Stimulated activated CD4-positive, alpha-beta T cell treated with anti-CD3 and anti-CD28 coated beads, Interleukin-15, amount 100 ng/mL, for 48 hours (primary cell): ENCODE results near the gene ST6GALNAC6.

Experiments used
- DNase-seq, 2 donors: peaks; one replicate each; pipeline ENCODE4 v3.0.0-alpha.2; 2020; ENCODE audit warnings: low read depth in 2 of 2

Gene ST6GALNAC6

GRCh38 chr9:127934248-127934647, 34.8 kb upstream of the ST6GALNAC6 start:
- no peak for DNase-seq

GRCh38 chr9:127931092-127931881, 31.9 kb upstream of the ST6GALNAC6 start:
- DNase-seq = no peak

- DNase-seq = peak in 1 of 2 donors; percentile 65
Measured at GRCh38 chr9:127930231-127931091, 31.1 kb upstream of the ST6GALNAC6 start, which contains the start of gene PIP5KL1. TSS of gene PIP5KL1 (minus strand) at chr9:127930777. CDS start at chr9:127930752, 25 bp downstream.

GRCh38 chr9:127929625-127929979, 30.2 kb upstream of the ST6GALNAC6 start:
- DNase-seq = no peak

- DNase-seq = no peak
Measured at GRCh38 chr9:127928676-127929624, 29.5 kb upstream of the ST6GALNAC6 start.

GRCh38 chr9:127927988-127928675, 28.7 kb upstream of the ST6GALNAC6 start:
- DNase-seq = no peak

GRCh38 chr9:127927201-127927987, 28.0 kb upstream of the ST6GALNAC6 start:
- peak; percentile 62 to 73 for DNase-seq

GRCh38 chr9:127926906-127927200, 27.4 kb upstream of the ST6GALNAC6 start:
- DNase-seq = no peak

GRCh38 chr9:127925959-127926905, 26.8 kb upstream of the ST6GALNAC6 start:
- no peak for DNase-seq

- no peak for DNase-seq
Measured at GRCh38 chr9:127924736-127925444, 25.5 kb upstream of the ST6GALNAC6 start.

GRCh38 chr9:127923771-127924170, 24.4 kb upstream of the ST6GALNAC6 start:
- DNase-seq = no peak

- no peak for DNase-seq
Measured at GRCh38 chr9:127923046-127923445, 23.6 kb upstream of the ST6GALNAC6 start.

- DNase-seq = peak in 1 of 2 donors; percentile 72
Measured at GRCh38 chr9:127921557-127922120, 22.2 kb upstream of the ST6GALNAC6 start.

- no peak for DNase-seq
Measured at GRCh38 chr9:127920794-127921193, 21.4 kb upstream of the ST6GALNAC6 start.

- DNase-seq = no peak
Measured at GRCh38 chr9:127919253-127919815, 19.9 kb upstream of the ST6GALNAC6 start.

- no peak for DNase-seq
Measured at GRCh38 chr9:127918183-127919107, 19.0 kb upstream of the ST6GALNAC6 start.

GRCh38 chr9:127917603-127918002, 18.2 kb upstream of the ST6GALNAC6 start:
- DNase-seq = no peak
